ENCODE results near the gene TAF11L13.

Gene TAF11L13

DNA sequence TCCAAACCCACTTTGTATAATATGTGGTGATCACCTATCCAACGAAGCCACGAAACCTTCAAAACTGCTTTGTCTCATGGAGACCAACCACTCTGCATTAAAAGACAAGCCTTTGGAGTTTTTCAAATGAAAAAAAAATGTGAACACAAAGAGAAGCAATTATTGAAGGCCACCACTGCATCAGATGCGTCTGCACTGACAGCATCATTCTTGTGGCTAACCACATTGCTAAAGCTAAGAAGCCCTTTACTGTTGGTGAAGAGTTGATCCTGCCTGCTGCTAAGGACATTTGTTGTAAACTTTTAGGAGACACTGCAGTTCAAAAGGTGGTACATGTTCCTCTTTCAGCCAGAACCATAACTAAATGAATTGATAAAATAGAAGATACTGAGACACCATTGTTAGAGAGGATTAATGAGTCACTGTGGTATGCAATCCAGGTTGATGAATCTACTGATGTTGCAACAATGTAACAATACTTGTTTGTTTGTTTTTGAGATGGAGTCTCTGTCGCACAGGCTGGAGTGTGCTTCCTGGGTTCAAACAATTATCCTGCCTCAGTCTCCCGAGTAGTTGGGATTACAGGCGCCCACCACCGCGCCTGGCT, 47.8 kb downstream of the TAF11L13 start:
- no peak for DNase-seq (ENCODE audit: low spot score)

DNA sequence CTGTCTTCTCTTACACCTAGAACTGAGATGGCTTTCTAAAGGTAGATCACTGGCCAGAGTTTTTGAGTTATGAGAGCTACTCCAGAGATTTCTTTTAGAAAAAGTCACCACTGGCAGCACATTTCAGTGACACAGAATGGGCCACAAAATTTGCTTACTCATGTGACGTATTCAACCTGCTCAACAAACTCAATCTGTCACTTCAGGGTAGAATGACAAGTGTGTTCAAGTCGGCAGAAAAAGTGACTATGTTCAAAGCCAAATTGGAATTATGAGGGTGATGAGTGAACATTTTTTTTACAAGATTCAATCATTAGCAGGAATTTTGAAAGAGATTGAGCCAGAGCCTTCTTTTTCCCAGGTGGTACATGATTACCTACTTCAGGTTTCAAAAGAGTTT, 48.8 kb downstream of the TAF11L13 start:
- DNase-seq (ENCODE audit: low spot score): no peak
